ENCODE results near the gene FILIP1L. TPM values are rescaled to one million over a fixed set of nuclear protein-coding genes. Genes with fewer than 3 reads are reported as not detected.

Gene FILIP1L
- polyA plus RNA-seq, 1 of the 3 experiments (the other 2 are of a cell fraction): 26.8 TPM

DNA sequence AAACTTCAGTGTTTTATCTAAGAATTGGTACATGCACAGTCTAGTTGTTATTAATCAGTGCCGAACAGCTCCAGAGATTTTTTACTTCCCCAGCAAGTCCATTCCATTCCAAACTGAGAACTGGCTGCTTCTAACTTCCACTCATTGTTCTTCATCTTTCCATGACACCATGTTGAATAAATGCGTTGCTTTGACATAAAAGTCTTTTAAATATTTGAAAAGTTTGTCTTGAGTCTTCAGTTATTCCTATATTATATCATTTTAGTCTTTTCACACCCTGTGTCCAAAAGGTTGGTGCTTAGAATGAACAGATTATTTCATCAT is 231.2 kb downstream of the FILIP1L start (continued):
- no peak for TF ChIP-seq REST (IDR thresholded peaks at IDR 0.05; ENCODE audit: low read depth, low read length)
- TF ChIP-seq, protein P1, sequence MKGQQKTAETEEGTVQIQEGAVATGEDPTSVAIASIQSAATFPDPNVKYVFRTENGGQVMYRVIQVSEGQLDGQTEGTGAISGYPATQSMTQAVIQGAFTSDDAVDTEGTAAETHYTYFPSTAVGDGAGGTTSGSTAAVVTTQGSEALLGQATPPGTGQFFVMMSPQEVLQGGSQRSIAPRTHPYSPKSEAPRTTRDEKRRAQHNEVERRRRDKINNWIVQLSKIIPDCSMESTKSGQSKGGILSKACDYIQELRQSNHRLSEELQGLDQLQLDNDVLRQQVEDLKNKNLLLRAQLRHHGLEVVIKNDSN (IDR thresholded peaks at IDR 0.05; ENCODE audit: borderline replicate concordance, low read depth): no peak
- TF ChIP-seq POLR2AphosphoS5 (IDR thresholded peaks at IDR 0.05; ENCODE audit: low read depth, low read length): no peak
- TF ChIP-seq MEF2A (IDR thresholded peaks at IDR 0.05; ENCODE audit: borderline replicate concordance, low read depth): no peak
- TF ChIP-seq EP300 (IDR thresholded peaks at IDR 0.05; ENCODE audit: borderline replicate concordance in 1 of 2, low read depth in 1 of 2, low read length in 1 of 2): no peak

DNA sequence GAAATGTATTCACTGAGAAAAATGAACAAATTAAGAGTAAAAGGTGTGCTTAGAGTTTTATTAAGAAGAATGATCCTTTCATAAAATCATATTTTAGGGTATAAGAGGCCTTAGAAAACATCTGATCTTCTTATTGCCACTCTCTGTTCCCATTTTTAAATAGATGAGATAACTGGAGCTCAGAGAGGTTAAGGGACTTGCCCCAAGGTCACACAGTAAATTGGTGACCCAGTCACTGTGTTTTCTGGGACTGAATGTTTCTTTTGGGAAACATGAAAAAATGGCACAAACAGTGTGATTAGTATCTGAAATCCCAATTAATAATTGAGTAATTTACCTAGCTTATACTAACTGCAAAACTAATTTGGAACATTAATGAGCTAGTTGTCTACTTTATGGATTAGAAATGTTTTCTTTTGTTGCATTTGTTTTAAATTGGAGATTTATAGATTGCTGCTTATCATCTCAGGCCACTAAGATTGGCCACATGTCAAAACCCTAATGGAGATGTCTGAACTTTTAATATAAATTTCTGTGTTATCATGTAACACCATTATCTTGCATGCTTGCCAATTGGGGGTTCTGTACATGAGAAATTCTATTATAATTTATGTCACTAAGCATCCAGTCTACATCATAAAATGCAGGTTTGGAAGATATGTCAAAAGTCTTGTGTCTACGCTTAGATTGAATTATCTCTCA is 231.7 kb downstream of the FILIP1L start:
- Histone ChIP-seq H3F3A (replicated peaks; ENCODE audit: insufficient read depth) (peaks cover 2% of the 10 kb centered on the region), H3K27ac (ENCODE audit: low read depth in 2 of 2, low read length in 1 of 2) (no peak overlapping the region), H3K4me3 (ENCODE audit: low read depth in 2 of 2, low read length in 1 of 2) (no peak overlapping the region), H3K36me3 (replicated peaks in 1 of 2; ENCODE audit: control insufficient read depth in 1 of 2, insufficient read depth in 2 of 2, low read length in 1 of 2) (no peaks in the 10 kb centered on the region), H3K9ac (no peak overlapping the region), H3K4me1 (ENCODE audit: control insufficient read depth in 1 of 2, insufficient read depth in 2 of 2, low read depth in 1 of 2, low read length in 1 of 2) (no peaks in the 10 kb centered on the region; a peak in 2 of 4 replicates), H3K27me3 (ENCODE audit: insufficient read depth) (no peaks in the 10 kb centered on the region), H3K79me2 (ENCODE audit: insufficient read depth) (no peaks in the 10 kb centered on the region), H2AFZ (ENCODE audit: low read depth) (no peak overlapping the region), H3K4me2 (no peak overlapping the region), H3K9me2 (no peaks in the 10 kb centered on the region), H4K20me1 (ENCODE audit: insufficient read depth) (no peaks in the 10 kb centered on the region), H3K9me3 (no peaks in the 10 kb centered on the region)
- 89% methylated on average over 1 of the region's 1 CpG for WGBS (ENCODE audit: low lambda C conversion rate)
- ChIA-PET CTCF (interaction anchor here (1.4 kb wide), 1 partner anchor 186 kb away, joined by 3 read pairs; no protein-coding TSS in a partner anchor), POLR2A (no interaction called here)
- TF ChIP-seq NFIC (IDR thresholded peaks at IDR 0.05; ENCODE audit: borderline replicate concordance) (peak; percentile 16; the same call in 1 of the 2 replicates), MXI1 (IDR thresholded peaks at IDR 0.05; ENCODE audit: low read depth, low read length) (no peak), GATA2 (CRISPR knock-in tag; IDR thresholded peaks at IDR 0.05) (peak; percentile 40)
- DNase-seq: no peak

GRCh38 chr3:99881121-99881524 is 233.2 kb downstream of the FILIP1L start:
- no peaks in the 10 kb centered on the region for H3K27me3 ChIP-seq (ENCODE audit: insufficient read depth)
- no peak overlapping the region for H3K4me3 ChIP-seq (ENCODE audit: low read depth in 2 of 2, low read length in 1 of 2)
- peaks cover 7 to 10% of the 10 kb centered on the region in 2 experiments; a peak in 3 of 4 replicates for H3K4me1 ChIP-seq (ENCODE audit: control insufficient read depth in 1 of 2, insufficient read depth in 2 of 2, low read depth in 1 of 2, low read length in 1 of 2)
- H3K9me3 ChIP-seq: no peaks in the 10 kb centered on the region
- peaks cover 6% of the 10 kb centered on the region for H3F3A ChIP-seq (replicated peaks; ENCODE audit: insufficient read depth)
- POLR2A ChIA-PET: no interaction called here
- no peaks in the 10 kb centered on the region for H3K79me2 ChIP-seq (ENCODE audit: insufficient read depth)
- H4K20me1 ChIP-seq (ENCODE audit: insufficient read depth): no peaks in the 10 kb centered on the region
- WGBS (ENCODE audit: low lambda C conversion rate): 98% methylated on average over 2 of the region's 2 CpGs
- no peak for TF ChIP-seq TAF1 (IDR thresholded peaks at IDR 0.05; ENCODE audit: borderline replicate concordance, low read depth, low read length)
- TF ChIP-seq TEAD4 (IDR thresholded peaks at IDR 0.05; ENCODE audit: borderline replicate concordance, insufficient read depth): no peak
- no peak for TF ChIP-seq POLR2AphosphoS5 (IDR thresholded peaks at IDR 0.05; ENCODE audit: low read depth, low read length)
- TF ChIP-seq JUND (IDR thresholded peaks at IDR 0.05): no peak
- no peak for TF ChIP-seq FOXJ3 (CRISPR knock-in tag; IDR thresholded peaks at IDR 0.05)
- TF ChIP-seq RCOR1 (IDR thresholded peaks at IDR 0.05; ENCODE audit: low read length): no peak
- TF ChIP-seq, protein P2, sequence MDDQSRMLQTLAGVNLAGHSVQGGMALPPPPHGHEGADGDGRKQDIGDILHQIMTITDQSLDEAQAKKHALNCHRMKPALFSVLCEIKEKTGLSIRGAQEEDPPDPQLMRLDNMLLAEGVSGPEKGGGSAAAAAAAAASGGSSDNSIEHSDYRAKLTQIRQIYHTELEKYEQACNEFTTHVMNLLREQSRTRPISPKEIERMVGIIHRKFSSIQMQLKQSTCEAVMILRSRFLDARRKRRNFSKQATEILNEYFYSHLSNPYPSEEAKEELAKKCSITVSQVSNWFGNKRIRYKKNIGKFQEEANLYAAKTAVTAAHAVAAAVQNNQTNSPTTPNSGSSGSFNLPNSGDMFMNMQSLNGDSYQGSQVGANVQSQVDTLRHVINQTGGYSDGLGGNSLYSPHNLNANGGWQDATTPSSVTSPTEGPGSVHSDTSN (IDR thresholded peaks at IDR 0.05): no peak
- no peak for TF ChIP-seq GATA2 (CRISPR knock-in tag; IDR thresholded peaks at IDR 0.05)
- TF ChIP-seq MXI1 (IDR thresholded peaks at IDR 0.05; ENCODE audit: low read depth, low read length): no peak
- no peak overlapping the region for H3K27ac ChIP-seq (ENCODE audit: low read depth in 2 of 2, low read length in 1 of 2)
- CTCF ChIA-PET: interaction anchor here (1.4 kb wide), 1 partner anchor 188 kb away, joined by 3 read pairs; no protein-coding TSS in a partner anchor
- H3K9ac ChIP-seq: no peak overlapping the region
- H3K36me3 ChIP-seq (replicated peaks in 1 of 2; ENCODE audit: control insufficient read depth in 1 of 2, insufficient read depth in 2 of 2, low read length in 1 of 2): no peaks in the 10 kb centered on the region
- no peak overlapping the region for H2AFZ ChIP-seq (ENCODE audit: low read depth)
- no peaks in the 10 kb centered on the region for H3K9me2 ChIP-seq
- DNase-seq: no peak
- H3K4me2 ChIP-seq: no peak overlapping the region

Data from SK-N-SH (cell line).